Measurements from ENCODE around the gene FRMD4B. TPM values are rescaled to one million over a fixed set of nuclear protein-coding genes. Genes with fewer than 3 reads are reported as not detected.

The FRMD4B gene
- total RNA-seq, 1 donor from 2014 or later, result 16.1 TPM

- Histone ChIP-seq H3K27ac (replicated peaks) (no peak overlapping the region), H3K4me1 (peaks cover 35% of the 10 kb centered on the region), H3K27me3 (ENCODE audit: low read depth) (no peaks in the 10 kb centered on the region), H3K36me3 (no peaks in the 10 kb centered on the region), H3K4me3 (no peak overlapping the region), H3K9me3 (replicated peaks) (peaks cover 1% of the 10 kb centered on the region)
- intact Hi-C loops (cut with micrococcal nuclease), result no loop called here
- DNase-seq, result no peak
- no peak for TF ChIP-seq CTCF (IDR thresholded peaks at IDR 0.05; ENCODE audit: borderline replicate concordance)
These were observed 5.7 kb upstream of the FRMD4B start for GRCh38 chr3:69391554-69391953.

GRCh38 chr3:69390771-69391170 is 4.9 kb upstream of the FRMD4B start:
- intact Hi-C loops (cut with micrococcal nuclease), result no loop called here
- Histone ChIP-seq H3K9me3 (replicated peaks) (no peaks in the 10 kb centered on the region), H3K4me3 (no peak overlapping the region), H3K27me3 (ENCODE audit: low read depth) (peaks cover 2% of the 10 kb centered on the region), H3K4me1 (peaks cover 42% of the 10 kb centered on the region), H3K27ac (replicated peaks) (no peak overlapping the region), H3K36me3 (no peaks in the 10 kb centered on the region)
- no peak for TF ChIP-seq CTCF (IDR thresholded peaks at IDR 0.05; ENCODE audit: borderline replicate concordance)
- DNase-seq, result no peak

- Histone ChIP-seq H3K4me3 (no peak overlapping the region), H3K27ac (replicated peaks) (no peak overlapping the region), H3K27me3 (ENCODE audit: low read depth) (peaks cover 5% of the 10 kb centered on the region)
These were observed 3.8 kb upstream of the FRMD4B start for GRCh38 chr3:69389520-69390248.

GRCh38 chr3:69388241-69388640 is 2.4 kb upstream of the FRMD4B start:
- H3K4me3 ChIP-seq, result no peak overlapping the region
- intact Hi-C loops (cut with micrococcal nuclease), result no loop called here

More at GRCh38 chr3:69389520-69390248, 3.8 kb upstream of the FRMD4B start:
- Histone ChIP-seq H3K36me3 (no peaks in the 10 kb centered on the region), H3K9me3 (replicated peaks) (no peaks in the 10 kb centered on the region), H3K4me1 (peaks cover 49% of the 10 kb centered on the region)
- TF ChIP-seq CTCF (IDR thresholded peaks at IDR 0.05; ENCODE audit: borderline replicate concordance), result no peak
- intact Hi-C loops (cut with micrococcal nuclease), result no loop called here
- DNase-seq, result no peak

More at GRCh38 chr3:69388241-69388640, 2.4 kb upstream of the FRMD4B start:
- Histone ChIP-seq H3K27me3 (ENCODE audit: low read depth) (peaks cover 5% of the 10 kb centered on the region), H3K27ac (replicated peaks) (no peak overlapping the region), H3K4me1 (peaks cover 54% of the 10 kb centered on the region), H3K9me3 (replicated peaks) (no peaks in the 10 kb centered on the region), H3K36me3 (no peaks in the 10 kb centered on the region)
- no peak for TF ChIP-seq CTCF (IDR thresholded peaks at IDR 0.05; ENCODE audit: borderline replicate concordance)
- no peak for DNase-seq
